Gastrocnemius medialis (tissue), 4 donors: ENCODE data around the gene ATF3. TPM values are rescaled to one million over a fixed set of nuclear protein-coding genes. Genes with fewer than 3 reads are reported as not detected.
"Not testable (repeated sequence)": the region's sequence is repeated elsewhere in the genome, so short reads cannot be mapped to it uniquely, and the experiment has no call there.

Experiments used
- ATAC-seq, 2 donors: fragments of 150-250 bp; one replicate each; pipeline ENCODE4 v1.9.1; 2016
- DNase-seq, 2 donors: peaks; one replicate each; pipeline ENCODE4 v3.0.0-alpha.2; 2019
- H3K27ac ChIP-seq, 4 donors: fragments of 200-600 bp; sonication (generic); 1 replicate in 1 of 4; 2 replicates in 3 of 4; pipeline ENCODE4 v1.5.1; 2016 to 2018; ENCODE audit warnings: mild to moderate bottlenecking in 2 of 4, moderate library complexity in 1 of 4
- H3K27me3 ChIP-seq, 3 donors: fragments of 200-600 bp; sonication (generic) in 2 of 3; 1 replicate in 1 of 3; 2 replicates in 2 of 3; pipeline versions ENCODE4 v1.5.1 to v1.6.0; 2016 to 2019; ENCODE audit warnings: mild to moderate bottlenecking in 1 of 3, moderate library complexity in 1 of 3
- H3K36me3 ChIP-seq, 2 donors: fragments of 200-600 bp; sonication (generic) in 1 of 2; one replicate each; pipeline ENCODE4 v1.5.1; 2017 to 2018
- H3K4me1 ChIP-seq, 2 donors: fragments of 200-600 bp; sonication (generic) in 1 of 2; one replicate each; pipeline ENCODE4 v1.5.1; 2016 to 2017; ENCODE audit warnings: mild to moderate bottlenecking in 2 of 2
- H3K4me3 ChIP-seq, 4 donors: fragments of 200-600 bp; sonication (generic) in 3 of 4; 1 replicate in 1 of 4; 2 replicates in 3 of 4; pipeline ENCODE4 v1.5.1; 2016 to 2019; ENCODE audit warnings: mild to moderate bottlenecking in 2 of 4
- H3K9me3 ChIP-seq, 3 donors: fragments of 200-600 bp; sonication (generic) in 2 of 3; 1 replicate in 1 of 3; 2 replicates in 2 of 3; pipeline ENCODE4 v1.5.1; 2016 to 2019
- POLR2A ChIP-seq, 2 donors: fragments of 450-650 bp; IDR thresholded peaks; one replicate each; pipeline ENCODE4 v1.6.1; 2017; ENCODE audit warnings: antibody characterized with exemption in 2 of 2, mild to moderate bottlenecking in 2 of 2, moderate library complexity in 2 of 2
- in situ Hi-C, 4 donors: fragments of 200-750 bp; cut with MboI; loops; one replicate each; pipeline versions ENCODE4 v1.15.0 to v1.8.0; 2017; ENCODE audit warnings: low sequenced_read_pairs in 4 of 4
- intact Hi-C: fragments of 100-400 bp; cut with DNase I; formaldehyde crosslinking; loops from one replicate; pipeline ENCODE4 v1.15.1; 2023; ENCODE audit warnings: low total_unique reads
- total RNA-seq, 4 donors: library from RNA; depleted of rRNA; stranded (reverse); fragments of >200 nt; gene quantifications; one replicate each; pipeline versions ENCODE4 v1.1.0 to v1.2.3, GENCODE V29; 2016
- TF ChIP-seq, protein P1 (sequence below), 5 experiments: fragments of 450-650 bp in 3 of 5; fragments of 200-600 bp in 2 of 5; sonication (generic) in 2 of 5; IDR thresholded peaks in 4 of 5; conservative IDR thresholded peaks in 1 of 5; 1 replicate in 4 of 5; 2 replicates in 1 of 5; pipeline ENCODE4 v1.5.1; 2016 to 2019; ENCODE audit warnings: antibody characterized with exemption in 5 of 5, mild to moderate bottlenecking in 3 of 5, moderate library complexity in 3 of 5

Gene ATF3
- total RNA-seq, 4 donors from 2014 or later: 1.9 to 7.4 (median 7.2) TPM

DNA sequence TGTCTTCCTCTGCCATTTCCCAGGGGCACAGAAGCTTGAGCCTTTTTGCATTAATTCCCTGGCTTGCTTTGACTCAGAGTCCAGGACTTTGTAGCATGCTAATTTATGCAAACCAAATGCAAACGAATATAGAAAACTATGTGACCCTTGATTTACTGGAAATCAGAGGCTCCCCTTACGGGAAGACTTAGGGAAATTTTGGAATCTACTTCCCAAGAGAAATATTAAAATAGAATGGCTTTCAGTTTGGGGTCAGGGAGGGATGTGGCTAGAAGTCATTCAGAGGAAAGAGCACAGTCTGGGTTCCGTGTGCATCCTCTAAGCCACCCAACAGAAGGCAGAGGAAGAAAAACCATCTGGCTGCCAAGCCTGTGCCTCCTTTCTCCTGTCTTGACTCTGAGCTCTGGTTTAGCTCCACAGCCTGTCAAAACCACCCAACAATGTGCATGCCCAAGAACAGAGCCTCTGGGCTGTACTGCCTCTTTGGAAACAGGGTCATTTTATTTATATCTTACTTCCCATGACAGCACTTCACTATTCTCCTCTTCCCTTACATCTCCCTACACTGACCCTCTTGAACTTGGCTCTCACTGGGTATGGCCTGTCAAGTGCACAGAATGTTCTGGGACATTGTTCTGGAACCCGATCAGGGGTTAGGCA, 30.1 kb downstream of the ATF3 start:
- intact Hi-C loops: no loop called here
- H3K4me1 ChIP-seq: peaks cover 5 to 27% of the 10 kb centered on the region in 2 donors
- H3K4me3 ChIP-seq: peak overlapping the region in 1 of 4 donors; percentile 33
- H3K9me3 ChIP-seq: no peaks in the 10 kb centered on the region
- TF ChIP-seq, protein P1, sequence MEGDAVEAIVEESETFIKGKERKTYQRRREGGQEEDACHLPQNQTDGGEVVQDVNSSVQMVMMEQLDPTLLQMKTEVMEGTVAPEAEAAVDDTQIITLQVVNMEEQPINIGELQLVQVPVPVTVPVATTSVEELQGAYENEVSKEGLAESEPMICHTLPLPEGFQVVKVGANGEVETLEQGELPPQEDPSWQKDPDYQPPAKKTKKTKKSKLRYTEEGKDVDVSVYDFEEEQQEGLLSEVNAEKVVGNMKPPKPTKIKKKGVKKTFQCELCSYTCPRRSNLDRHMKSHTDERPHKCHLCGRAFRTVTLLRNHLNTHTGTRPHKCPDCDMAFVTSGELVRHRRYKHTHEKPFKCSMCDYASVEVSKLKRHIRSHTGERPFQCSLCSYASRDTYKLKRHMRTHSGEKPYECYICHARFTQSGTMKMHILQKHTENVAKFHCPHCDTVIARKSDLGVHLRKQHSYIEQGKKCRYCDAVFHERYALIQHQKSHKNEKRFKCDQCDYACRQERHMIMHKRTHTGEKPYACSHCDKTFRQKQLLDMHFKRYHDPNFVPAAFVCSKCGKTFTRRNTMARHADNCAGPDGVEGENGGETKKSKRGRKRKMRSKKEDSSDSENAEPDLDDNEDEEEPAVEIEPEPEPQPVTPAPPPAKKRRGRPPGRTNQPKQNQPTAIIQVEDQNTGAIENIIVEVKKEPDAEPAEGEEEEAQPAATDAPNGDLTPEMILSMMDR (IDR thresholded peaks at IDR 0.05 in 4 of 5, conservative IDR thresholded peaks at IDR 0.05 in 1 of 5): no peak
- TF ChIP-seq POLR2A (IDR thresholded peaks at IDR 0.05): no peak
- in situ Hi-C loops: no loop called here
- H3K27ac ChIP-seq: peak overlapping the region; percentile 69 to 78 (median 70)
- ATAC-seq (peak; percentile 36 to 48), DNase-seq (no peak)
- H3K36me3 ChIP-seq: no peaks in the 10 kb centered on the region
- peaks cover 0 to 6% (median 0%) of the 10 kb centered on the region in 3 donors for H3K27me3 ChIP-seq

DNA sequence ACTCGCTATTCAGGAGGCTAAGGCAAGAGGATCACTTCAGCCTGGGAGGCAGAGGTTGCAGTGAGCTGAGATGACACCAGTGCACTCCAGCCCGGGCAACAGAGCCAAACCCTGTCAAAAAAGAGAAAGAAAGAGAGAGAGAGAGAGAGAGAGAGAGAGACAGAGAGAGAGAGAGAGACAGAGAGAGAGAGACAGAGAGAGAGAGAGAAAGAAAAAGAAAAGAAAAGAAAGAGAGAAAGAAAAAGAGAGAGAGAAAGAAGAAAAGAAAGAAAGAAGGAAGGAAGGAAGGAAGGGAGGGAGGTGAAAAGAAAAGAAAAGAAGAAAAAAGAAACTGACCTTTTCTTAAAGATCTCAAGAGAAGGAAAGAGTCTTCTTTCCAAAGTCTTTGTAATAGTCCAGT, 31.0 kb downstream of the ATF3 start:
- DNase-seq, intact Hi-C loops: not testable (repeated sequence)
- peak overlapping the region in 3 of 4 donors; percentile 55 to 71 (median 70) for H3K27ac ChIP-seq

DNA sequence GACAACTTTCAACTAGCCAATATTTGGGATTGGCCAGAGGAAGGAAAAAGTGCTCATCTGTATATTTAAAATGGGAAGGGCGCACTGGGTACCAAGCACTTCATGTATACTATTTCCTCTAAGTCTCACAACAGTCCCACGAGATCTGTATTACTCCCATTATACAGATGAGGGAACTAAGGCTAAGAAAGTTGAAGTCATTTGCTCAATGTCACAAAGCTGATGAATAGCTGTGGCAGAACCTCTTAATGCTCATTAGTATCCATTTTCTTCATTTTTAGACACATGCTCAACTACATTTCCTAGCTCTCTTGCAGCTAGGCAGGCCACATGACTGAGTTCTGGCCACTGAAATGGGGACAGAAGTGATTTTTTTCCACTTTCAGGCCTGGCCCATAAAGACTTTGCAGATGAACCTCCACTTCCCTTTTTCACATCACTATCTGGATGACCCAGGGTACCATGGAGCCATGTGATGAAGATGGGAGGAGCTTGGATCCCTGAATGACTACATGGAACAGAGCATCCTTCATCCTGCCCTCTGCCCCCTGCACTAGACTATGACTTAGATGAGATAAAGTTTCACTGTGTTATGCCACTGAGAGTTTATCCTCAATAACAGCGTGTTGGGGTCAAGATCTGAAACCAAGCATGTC, 31.8 kb downstream of the ATF3 start:
- H3K4me3 ChIP-seq: no peak overlapping the region
- H3K9me3 ChIP-seq: no peaks in the 10 kb centered on the region
- in situ Hi-C loops (no loop called here), intact Hi-C loops (no loop called here)
- no peak overlapping the region for H3K27ac ChIP-seq
- no peaks in the 10 kb centered on the region for H3K36me3 ChIP-seq
- peaks cover 5 to 24% of the 10 kb centered on the region in 2 donors for H3K4me1 ChIP-seq
- TF ChIP-seq, protein P1 (IDR thresholded peaks at IDR 0.05 in 4 of 5, conservative IDR thresholded peaks at IDR 0.05 in 1 of 5): no peak
- TF ChIP-seq POLR2A (IDR thresholded peaks at IDR 0.05): no peak
- H3K27me3 ChIP-seq: peaks cover 0 to 1% (median 0%) of the 10 kb centered on the region in 3 donors
- no peak for ATAC-seq
- no peak for DNase-seq

More for the DNA sequence above, 31.0 kb downstream of the ATF3 start:
- H3K36me3 ChIP-seq, H3K4me3 ChIP-seq, ATAC-seq, H3K9me3 ChIP-seq, H3K27me3 ChIP-seq, in situ Hi-C loops: not testable (repeated sequence)
- H3K4me1 ChIP-seq: peaks cover 5 to 27% of the 10 kb centered on the region in 2 donors

DNA sequence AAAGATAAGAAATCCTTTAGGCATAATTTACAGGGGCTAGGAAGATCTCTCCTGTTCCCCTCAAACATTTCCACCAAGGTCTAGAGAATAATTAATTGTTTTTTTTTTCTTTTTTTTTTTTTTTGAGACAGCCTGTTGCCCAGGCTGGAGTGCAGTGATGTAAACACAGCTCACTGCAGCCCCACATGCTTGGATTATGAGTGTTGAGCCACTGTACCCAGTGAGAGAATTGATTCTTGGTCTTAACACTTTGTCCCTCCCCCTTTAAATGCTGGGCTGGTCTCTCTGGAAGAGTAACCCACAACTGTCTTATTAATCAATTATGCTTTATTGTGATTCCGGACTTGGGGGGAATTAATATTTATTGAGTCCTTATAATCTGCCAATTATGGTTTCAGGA, 33.4 kb downstream of the ATF3 start:
- DNase-seq (no peak), ATAC-seq (no peak)
- Histone ChIP-seq H3K36me3 (no peaks in the 10 kb centered on the region), H3K4me1 (peaks cover 2 to 13% of the 10 kb centered on the region in 2 donors), H3K27me3 (no peaks in the 10 kb centered on the region), H3K9me3 (no peaks in the 10 kb centered on the region), H3K27ac (no peak overlapping the region), H3K4me3 (no peak overlapping the region)
- in situ Hi-C loops: no loop called here
- no peak for TF ChIP-seq POLR2A (IDR thresholded peaks at IDR 0.05)
- TF ChIP-seq, protein P1 (IDR thresholded peaks at IDR 0.05 in 4 of 5, conservative IDR thresholded peaks at IDR 0.05 in 1 of 5): no peak
- intact Hi-C loops: no loop called here

DNA sequence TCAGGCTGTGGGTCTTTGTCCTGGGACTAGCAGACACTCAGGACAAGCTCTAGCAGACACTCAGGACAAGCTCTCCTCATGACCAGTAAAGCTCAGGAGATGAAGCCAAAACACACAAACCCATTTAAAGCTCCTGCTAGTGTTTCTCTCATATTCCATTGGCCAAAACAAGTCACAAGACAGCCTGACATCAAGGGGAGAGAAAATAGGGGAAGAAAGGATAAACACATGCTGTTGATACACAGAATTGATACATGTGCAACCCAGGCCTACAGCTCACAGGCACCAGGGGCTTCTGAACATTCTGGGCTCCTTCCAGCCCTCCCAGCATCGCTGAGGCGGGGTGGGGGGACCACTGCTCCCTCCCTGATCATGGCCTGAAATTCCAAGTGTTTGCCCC, 35.3 kb downstream of the ATF3 start:
- no peaks in the 10 kb centered on the region for H3K9me3 ChIP-seq
- ATAC-seq (no peak), DNase-seq (no peak)
- no peaks in the 10 kb centered on the region for H3K27me3 ChIP-seq
- in situ Hi-C loops: no loop called here
- H3K4me1 ChIP-seq: peaks cover 0 to 4% of the 10 kb centered on the region in 2 donors
- no peak overlapping the region for H3K27ac ChIP-seq
- no peak for TF ChIP-seq POLR2A (IDR thresholded peaks at IDR 0.05)
- no peak overlapping the region for H3K4me3 ChIP-seq
- no peaks in the 10 kb centered on the region for H3K36me3 ChIP-seq
- intact Hi-C loops: no loop called here
